ENCODE measurements around the gene PSMD9.

GRCh38 chr12:121903202-121903601 is 14.6 kb downstream of the PSMD9 start:
- TF ChIP-seq, protein P1, sequence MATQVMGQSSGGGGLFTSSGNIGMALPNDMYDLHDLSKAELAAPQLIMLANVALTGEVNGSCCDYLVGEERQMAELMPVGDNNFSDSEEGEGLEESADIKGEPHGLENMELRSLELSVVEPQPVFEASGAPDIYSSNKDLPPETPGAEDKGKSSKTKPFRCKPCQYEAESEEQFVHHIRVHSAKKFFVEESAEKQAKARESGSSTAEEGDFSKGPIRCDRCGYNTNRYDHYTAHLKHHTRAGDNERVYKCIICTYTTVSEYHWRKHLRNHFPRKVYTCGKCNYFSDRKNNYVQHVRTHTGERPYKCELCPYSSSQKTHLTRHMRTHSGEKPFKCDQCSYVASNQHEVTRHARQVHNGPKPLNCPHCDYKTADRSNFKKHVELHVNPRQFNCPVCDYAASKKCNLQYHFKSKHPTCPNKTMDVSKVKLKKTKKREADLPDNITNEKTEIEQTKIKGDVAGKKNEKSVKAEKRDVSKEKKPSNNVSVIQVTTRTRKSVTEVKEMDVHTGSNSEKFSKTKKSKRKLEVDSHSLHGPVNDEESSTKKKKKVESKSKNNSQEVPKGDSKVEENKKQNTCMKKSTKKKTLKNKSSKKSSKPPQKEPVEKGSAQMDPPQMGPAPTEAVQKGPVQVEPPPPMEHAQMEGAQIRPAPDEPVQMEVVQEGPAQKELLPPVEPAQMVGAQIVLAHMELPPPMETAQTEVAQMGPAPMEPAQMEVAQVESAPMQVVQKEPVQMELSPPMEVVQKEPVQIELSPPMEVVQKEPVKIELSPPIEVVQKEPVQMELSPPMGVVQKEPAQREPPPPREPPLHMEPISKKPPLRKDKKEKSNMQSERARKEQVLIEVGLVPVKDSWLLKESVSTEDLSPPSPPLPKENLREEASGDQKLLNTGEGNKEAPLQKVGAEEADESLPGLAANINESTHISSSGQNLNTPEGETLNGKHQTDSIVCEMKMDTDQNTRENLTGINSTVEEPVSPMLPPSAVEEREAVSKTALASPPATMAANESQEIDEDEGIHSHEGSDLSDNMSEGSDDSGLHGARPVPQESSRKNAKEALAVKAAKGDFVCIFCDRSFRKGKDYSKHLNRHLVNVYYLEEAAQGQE (IDR thresholded peaks at IDR 0.05; ENCODE audit: borderline replicate concordance), result no peak
- TF ChIP-seq, protein P2, sequence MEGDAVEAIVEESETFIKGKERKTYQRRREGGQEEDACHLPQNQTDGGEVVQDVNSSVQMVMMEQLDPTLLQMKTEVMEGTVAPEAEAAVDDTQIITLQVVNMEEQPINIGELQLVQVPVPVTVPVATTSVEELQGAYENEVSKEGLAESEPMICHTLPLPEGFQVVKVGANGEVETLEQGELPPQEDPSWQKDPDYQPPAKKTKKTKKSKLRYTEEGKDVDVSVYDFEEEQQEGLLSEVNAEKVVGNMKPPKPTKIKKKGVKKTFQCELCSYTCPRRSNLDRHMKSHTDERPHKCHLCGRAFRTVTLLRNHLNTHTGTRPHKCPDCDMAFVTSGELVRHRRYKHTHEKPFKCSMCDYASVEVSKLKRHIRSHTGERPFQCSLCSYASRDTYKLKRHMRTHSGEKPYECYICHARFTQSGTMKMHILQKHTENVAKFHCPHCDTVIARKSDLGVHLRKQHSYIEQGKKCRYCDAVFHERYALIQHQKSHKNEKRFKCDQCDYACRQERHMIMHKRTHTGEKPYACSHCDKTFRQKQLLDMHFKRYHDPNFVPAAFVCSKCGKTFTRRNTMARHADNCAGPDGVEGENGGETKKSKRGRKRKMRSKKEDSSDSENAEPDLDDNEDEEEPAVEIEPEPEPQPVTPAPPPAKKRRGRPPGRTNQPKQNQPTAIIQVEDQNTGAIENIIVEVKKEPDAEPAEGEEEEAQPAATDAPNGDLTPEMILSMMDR (IDR thresholded peaks at IDR 0.05; ENCODE audit: poor library complexity, severe bottlenecking), result no peak
- TF ChIP-seq TAF1 (IDR thresholded peaks at IDR 0.05; ENCODE audit: low read depth) (no peak), MXI1 (conservative IDR thresholded peaks at IDR 0.05; ENCODE audit: poor library complexity, severe bottlenecking) (no peak)
